Measurements from ENCODE around the gene SRCAP.
A peak's percentile ranks its signal among the peaks of the same experiment; 100 is the strongest.
"Not testable (repeated sequence)": the region's sequence is repeated elsewhere in the genome, so short reads cannot be mapped to it uniquely, and the experiment has no call there.

SRCAP gene

GRCh38 chr16:30700971-30701370, 2.0 kb downstream of the SRCAP start:
- TF ChIP-seq CTCF (IDR thresholded peaks at IDR 0.05; ENCODE audit: control extremely low read depth, extremely low read depth, low read depth, missing control alignments): no peak
- DNase-seq (ENCODE audit: extremely low spot score): no peak
- ChIA-PET CTCF (interaction anchor here (4.4 kb wide), 1 partner anchor 10 kb away, joined by 20 read pairs; no protein-coding TSS in a partner anchor), POLR2A (interaction anchor here (0.7 kb wide), 1 partner anchor 43 kb away, joined by 4 read pairs; no protein-coding TSS in a partner anchor)

- ChIA-PET POLR2A (interaction anchor here (0.6 kb wide), 1 partner anchor 142 kb away, joined by 4 read pairs; no protein-coding TSS in a partner anchor), CTCF (interaction anchor here (1.1 to 4.4 kb wide), 3 partner anchors 8 to 21 kb away, joined by 3 to 20 read pairs (median 7); no protein-coding TSS in a partner anchor)
Observed at GRCh38 chr16:30703071-30703470, 4.1 kb downstream of the SRCAP start.

GRCh38 chr16:30703971-30704370, 5.0 kb downstream of the SRCAP start:
- POLR2A ChIA-PET: no interaction called here

More at GRCh38 chr16:30703071-30703470, 4.1 kb downstream of the SRCAP start:
- not testable (repeated sequence) for DNase-seq (ENCODE audit: extremely low spot score)

GRCh38 chr16:30706046-30706445, 7.1 kb downstream of the SRCAP start:
- CTCF ChIA-PET: interaction anchor here (1.7 kb wide), 1 partner anchor 12 kb away, joined by 11 read pairs; no protein-coding TSS in a partner anchor
- POLR2A ChIA-PET: no interaction called here
- DNase-seq (ENCODE audit: extremely low spot score): no peak
- TF ChIP-seq CTCF (IDR thresholded peaks at IDR 0.05; ENCODE audit: control extremely low read depth, extremely low read depth, low read depth, missing control alignments): no peak

More at GRCh38 chr16:30703971-30704370, 5.0 kb downstream of the SRCAP start:
- CTCF ChIA-PET: interaction anchor here (2.2 to 4.4 kb wide), 2 partner anchors 7 to 11 kb away, joined by 7 to 20 read pairs; no protein-coding TSS in a partner anchor
- TF ChIP-seq CTCF (IDR thresholded peaks at IDR 0.05; ENCODE audit: control extremely low read depth, extremely low read depth, low read depth, missing control alignments): no peak
- no peak for DNase-seq (ENCODE audit: extremely low spot score)

GRCh38 chr16:30710971-30711370, 12.0 kb downstream of the SRCAP start:
- ChIA-PET CTCF (interaction anchor here (0.8 to 2.5 kb wide), 3 partner anchors 9 to 17 kb away, joined by 3 to 20 read pairs (median 3); partner anchors contain the start of gene SRCAP), POLR2A (no interaction called here)
- no peak for TF ChIP-seq CTCF (IDR thresholded peaks at IDR 0.05; ENCODE audit: control extremely low read depth, extremely low read depth, low read depth, missing control alignments)
- no peak for DNase-seq (ENCODE audit: extremely low spot score)

GRCh38 chr16:30711712-30712111, 12.7 kb downstream of the SRCAP start:
- ChIA-PET CTCF (interaction anchor here (0.8 to 2.5 kb wide), 3 partner anchors 9 to 18 kb away, joined by 3 to 20 read pairs (median 3); partner anchors contain the start of gene SRCAP), POLR2A (no interaction called here)
- no peak for TF ChIP-seq CTCF (IDR thresholded peaks at IDR 0.05; ENCODE audit: control extremely low read depth, extremely low read depth, low read depth, missing control alignments)
- DNase-seq (ENCODE audit: extremely low spot score): no peak

- peak; percentile 49 for DNase-seq (ENCODE audit: extremely low spot score)
- TF ChIP-seq CTCF (IDR thresholded peaks at IDR 0.05; ENCODE audit: control extremely low read depth, extremely low read depth, low read depth, missing control alignments): no peak
- CTCF ChIA-PET: interaction anchor here (1.2 to 1.3 kb wide), 3 partner anchors 12 to 227 kb away, joined by 3 to 4 read pairs (median 3); no protein-coding TSS in a partner anchor
- POLR2A ChIA-PET: no interaction called here
Observed at GRCh38 chr16:30715750-30716445, 16.9 kb downstream of the SRCAP start.

Data from GM10248 (cell line).